Stimulated activated naive CD8-positive, alpha-beta T cell treated with anti-CD3 and anti-CD28 coated beads, Interleukin-15, Interleukin-2, amounts not matched to agents 100 U/mL and 50 U/mL, for 24 hours (primary cell): Measurements from ENCODE around the gene PIAS4.

Experiments used
- ATAC-seq: fragments of 150-1000 bp; cut with Tn5 transposase; one replicate; pipeline ENCODE4 v1.10.0; 2021
- DNase-seq: peaks from one replicate; pipeline ENCODE4 v3.0.0; 2021

PIAS4 gene

GRCh38 chr19:4023600-4024398 lies 16.3 kb downstream of the PIAS4 start:
- ATAC-seq (no peak), DNase-seq (no peak)

- DNase-seq (no peak), ATAC-seq (no peak)
These were observed 17.8 kb downstream of the PIAS4 start for GRCh38 chr19:4025317-4025716.

- ATAC-seq (no peak), DNase-seq (no peak)
These were observed 19.6 kb downstream of the PIAS4 start for GRCh38 chr19:4027146-4027545.

DNA sequence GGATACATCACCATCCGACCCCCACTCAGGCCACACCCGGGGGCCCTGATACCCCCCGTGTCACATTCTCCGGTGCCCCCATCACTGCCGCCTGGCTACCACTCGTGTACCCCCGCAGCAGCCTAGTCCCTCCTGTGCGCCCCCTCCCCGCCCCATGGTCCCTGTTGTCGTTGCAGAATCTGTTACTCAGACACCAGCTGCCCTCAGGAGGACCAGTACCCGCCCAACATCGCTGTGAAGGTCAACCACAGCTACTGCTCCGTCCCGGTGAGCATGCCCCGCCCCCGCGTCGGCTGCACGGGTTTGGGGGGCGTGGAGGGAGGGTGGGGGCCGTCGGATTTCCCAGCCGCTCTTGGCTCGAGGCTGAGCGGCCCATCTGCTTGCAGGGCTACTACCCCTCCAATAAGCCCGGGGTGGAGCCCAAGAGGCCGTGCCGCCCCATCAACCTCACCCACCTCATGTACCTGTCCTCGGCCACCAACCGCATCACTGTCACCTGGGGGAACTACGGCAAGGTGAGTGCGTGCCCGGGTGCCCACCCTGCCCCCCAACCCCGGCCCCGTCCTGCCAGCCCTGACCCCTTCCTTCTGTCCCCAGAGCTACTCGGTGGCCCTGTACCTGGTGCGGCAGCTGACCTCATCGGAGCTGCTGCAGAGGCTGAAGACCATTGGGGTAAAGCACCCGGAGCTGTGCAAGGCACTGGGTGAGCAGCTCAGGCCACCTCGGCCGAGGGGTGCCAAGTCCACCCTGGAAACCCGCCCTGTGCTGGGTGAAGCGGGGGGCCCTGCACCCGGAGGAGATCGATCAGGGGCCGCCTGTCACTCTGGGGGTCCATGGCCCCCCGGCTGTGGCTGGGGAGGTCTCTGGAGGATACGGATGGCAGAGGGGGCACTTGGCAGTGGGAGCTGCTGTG lies 21.1 kb downstream of the PIAS4 start:
- ATAC-seq = no peak

DNA sequence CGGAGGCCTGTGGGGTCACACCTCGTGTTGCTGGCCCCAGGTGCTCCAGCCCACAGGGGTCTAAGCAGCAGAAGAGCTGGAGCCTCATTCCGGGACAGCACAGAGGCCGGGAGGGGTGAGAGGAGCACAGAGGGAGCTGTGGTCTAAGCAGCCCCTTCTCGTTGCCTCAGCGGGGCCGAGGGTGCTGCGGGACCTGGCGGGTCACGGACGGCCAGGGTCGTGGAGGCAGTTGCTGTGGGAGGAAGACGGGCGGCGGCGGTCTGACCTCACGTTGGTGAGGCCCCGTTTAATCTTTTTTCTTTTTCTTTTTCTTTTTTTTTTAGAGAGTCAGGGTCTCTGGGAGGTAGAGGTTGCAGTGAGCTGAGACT lies 21.7 kb downstream of the PIAS4 start:
- DNase-seq = no peak
- ATAC-seq = no peak

More for the DNA sequence above, 21.1 kb downstream of the PIAS4 start:
- no peak for DNase-seq

DNA sequence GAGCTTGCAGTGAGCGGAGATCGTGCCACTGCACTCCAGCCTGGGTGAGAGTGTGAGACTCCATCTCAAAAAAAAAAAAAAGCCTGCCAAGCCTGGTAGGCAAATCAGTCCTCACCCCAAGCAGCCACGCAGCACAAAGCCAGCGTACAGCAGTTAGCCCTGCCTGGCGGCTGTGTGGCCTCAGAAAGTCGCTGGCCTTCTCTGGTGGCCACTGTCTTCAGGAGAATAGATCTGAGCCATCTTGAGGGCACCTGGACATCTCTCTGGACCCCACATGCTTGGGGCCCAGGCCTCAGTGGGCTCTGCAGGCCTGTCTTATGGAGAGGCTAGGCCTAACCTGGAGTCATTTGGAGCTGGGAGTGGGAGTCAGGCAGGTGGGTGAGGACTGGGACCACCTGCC lies 23.0 kb downstream of the PIAS4 start:
- ATAC-seq (no peak), DNase-seq (no peak)

GRCh38 chr19:4030981-4031380 lies 23.4 kb downstream of the PIAS4 start:
- DNase-seq = no peak
- ATAC-seq = no peak

GRCh38 chr19:4031420-4031819 lies 23.9 kb downstream of the PIAS4 start:
- DNase-seq (no peak), ATAC-seq (no peak)

GRCh38 chr19:4032436-4032835 lies 24.9 kb downstream of the PIAS4 start:
- no peak for ATAC-seq

DNA sequence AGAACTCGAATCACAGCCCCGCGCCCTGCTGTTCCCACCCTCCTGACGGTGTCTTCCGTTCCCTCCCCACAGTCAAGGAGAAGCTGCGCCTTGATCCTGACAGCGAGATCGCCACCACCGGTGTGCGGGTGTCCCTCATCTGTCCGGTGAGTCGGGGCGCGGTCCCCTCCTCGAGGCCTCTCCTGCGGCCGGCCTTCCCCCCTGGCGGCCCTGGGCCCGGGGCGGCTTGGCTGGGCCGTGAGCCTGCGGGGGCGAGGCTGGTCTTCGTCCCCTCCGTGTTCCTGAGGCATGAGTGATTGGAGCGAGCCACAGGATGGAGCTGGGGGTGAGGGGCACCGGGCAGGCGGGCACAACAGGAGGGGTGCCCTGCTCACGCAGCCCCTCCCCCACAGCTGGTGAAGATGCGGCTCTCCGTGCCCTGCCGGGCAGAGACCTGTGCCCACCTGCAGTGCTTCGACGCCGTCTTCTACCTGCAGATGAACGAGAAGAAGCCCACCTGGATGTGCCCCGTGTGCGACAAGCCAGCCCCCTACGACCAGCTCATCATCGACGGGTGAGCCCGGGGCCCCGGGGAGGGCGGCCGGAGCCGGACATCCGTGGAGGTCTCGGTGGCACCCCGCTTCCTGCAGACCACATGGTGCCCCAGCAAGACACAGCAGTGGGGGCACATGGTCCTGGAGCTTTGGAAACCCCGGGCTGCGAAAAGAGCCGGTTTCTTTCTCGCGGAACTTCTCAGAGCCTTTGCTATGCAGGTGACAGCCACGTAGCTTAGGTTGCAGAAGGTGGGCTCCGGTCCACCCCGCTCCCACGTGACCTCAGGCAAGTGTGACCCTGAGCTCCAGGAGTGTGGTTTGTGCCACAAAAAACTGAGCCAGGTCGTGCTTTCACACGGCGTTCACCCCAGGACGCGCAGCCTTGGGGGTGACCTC lies 25.8 kb downstream of the PIAS4 start:
- ATAC-seq = no peak

More at GRCh38 chr19:4032436-4032835, 24.9 kb downstream of the PIAS4 start:
- DNase-seq = no peak

DNA sequence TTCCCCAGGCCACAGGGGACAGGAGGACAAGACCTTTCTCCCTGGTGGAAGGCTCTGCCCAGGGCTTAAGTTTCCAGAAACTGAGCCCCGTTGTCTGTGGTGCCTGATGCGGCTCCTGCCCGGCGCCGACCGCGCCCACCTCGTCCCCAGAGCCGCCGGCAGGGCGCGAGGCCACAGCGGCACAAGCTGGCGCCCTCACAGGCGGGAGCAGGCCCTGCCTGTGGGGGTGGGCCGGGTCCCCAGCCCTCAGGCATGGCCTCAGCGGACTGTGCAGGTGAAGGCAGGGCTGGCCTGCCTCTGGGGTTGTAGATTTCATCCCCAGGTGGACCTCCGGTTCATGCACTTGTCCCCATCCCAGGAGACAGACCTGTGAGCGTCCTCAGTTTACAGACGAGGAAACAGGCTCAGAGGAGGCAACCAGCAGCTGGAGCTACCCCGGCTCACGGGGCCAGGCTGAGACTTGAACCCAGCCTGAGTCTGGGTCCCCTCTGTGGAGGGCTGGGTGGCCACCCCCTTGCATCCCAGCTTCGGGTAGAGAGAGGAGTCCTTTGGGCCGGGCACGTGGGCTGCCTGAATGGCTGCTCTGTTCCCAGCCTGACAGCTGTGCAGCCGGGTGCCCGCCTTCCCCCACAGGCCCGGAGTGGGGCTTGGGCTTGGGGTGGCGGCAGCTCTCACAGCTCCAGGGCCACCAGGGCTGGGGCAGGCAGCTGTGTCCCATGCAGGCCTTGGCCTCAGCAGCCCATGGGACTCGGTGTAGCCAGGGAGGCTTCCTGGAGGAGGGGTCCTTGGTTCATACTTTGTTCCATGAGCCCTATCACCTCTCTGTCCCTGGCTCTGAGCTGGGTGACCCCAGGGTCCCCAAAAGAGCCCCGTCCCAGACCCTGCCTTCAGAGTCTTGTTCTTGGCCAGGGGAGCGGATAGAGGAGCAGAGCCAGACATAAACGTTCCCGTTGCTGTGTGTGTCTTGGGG lies 26.8 kb downstream of the PIAS4 start:
- DNase-seq (no peak), ATAC-seq (no peak)

More for the DNA sequence above, 25.8 kb downstream of the PIAS4 start:
- DNase-seq = no peak

GRCh38 chr19:4035018-4035566 lies 27.6 kb downstream of the PIAS4 start:
- DNase-seq (no peak), ATAC-seq (no peak)

DNA sequence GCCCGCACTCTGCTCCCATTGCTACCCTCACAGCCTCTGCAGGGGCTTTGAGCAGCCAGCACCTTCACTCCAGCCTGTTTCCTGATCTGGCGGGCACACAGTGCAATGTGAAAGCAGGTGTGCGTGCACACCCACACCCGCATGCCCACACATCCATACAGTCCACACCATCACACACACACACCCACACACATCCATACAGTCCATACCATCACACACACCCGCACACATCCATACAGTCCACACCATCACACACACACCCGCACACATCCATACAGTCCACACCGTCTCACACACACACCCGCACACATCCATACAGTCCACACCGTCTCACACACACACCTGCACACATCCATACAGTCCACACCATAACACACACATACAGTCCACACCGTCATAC lies 28.0 kb downstream of the PIAS4 start:
- DNase-seq (no peak), ATAC-seq (no peak)

GRCh38 chr19:4036576-4037300 lies 29.2 kb downstream of the PIAS4 start:
- no peak for ATAC-seq
- no peak for DNase-seq

DNA sequence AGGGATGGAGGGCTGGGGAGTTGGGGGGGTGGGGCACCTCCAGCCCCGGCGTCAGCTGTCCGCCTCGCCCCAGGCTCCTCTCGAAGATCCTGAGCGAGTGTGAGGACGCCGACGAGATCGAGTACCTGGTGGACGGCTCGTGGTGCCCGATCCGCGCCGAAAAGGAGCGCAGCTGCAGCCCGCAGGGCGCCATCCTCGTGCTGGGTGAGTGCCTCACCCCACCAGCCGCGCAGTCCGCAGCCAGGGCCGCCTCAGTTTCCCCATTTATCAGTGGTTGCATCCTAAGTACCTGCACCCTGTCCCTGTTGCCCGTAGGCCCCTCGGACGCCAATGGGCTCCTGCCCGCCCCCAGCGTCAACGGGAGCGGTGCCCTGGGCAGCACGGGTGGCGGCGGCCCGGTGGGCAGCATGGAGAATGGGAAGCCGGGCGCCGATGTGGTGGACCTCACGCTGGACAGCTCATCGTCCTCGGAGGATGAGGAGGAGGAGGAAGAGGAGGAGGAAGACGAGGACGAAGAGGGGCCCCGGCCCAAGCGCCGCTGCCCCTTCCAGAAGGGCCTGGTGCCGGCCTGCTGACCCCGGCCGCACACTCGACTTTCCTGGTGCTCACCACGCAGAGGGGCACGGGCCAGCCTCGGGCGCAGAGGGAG lies 29.9 kb downstream of the PIAS4 start:
- ATAC-seq (no peak), DNase-seq (no peak)

DNA sequence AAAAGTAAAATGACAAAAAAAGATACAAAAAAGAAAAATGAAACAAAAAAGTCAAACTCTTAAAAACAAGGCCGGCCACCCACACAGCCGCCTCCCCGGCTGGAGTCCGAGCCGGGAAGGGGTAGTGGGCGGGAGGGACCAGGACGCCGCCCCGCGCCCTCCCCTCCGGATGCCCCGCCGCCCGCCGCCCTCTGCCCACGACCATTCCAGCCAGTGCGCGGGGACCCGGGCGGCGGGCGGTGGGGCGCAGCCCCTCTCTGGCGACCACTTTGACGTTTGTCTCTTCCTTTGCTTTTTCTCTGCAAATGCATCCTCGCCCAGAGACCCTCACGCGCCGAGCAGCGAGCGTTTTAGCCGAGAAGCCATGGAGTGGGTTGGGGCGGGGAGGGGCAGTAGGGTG lies 30.5 kb downstream of the PIAS4 start:
- no peak for ATAC-seq
- no peak for DNase-seq

DNA sequence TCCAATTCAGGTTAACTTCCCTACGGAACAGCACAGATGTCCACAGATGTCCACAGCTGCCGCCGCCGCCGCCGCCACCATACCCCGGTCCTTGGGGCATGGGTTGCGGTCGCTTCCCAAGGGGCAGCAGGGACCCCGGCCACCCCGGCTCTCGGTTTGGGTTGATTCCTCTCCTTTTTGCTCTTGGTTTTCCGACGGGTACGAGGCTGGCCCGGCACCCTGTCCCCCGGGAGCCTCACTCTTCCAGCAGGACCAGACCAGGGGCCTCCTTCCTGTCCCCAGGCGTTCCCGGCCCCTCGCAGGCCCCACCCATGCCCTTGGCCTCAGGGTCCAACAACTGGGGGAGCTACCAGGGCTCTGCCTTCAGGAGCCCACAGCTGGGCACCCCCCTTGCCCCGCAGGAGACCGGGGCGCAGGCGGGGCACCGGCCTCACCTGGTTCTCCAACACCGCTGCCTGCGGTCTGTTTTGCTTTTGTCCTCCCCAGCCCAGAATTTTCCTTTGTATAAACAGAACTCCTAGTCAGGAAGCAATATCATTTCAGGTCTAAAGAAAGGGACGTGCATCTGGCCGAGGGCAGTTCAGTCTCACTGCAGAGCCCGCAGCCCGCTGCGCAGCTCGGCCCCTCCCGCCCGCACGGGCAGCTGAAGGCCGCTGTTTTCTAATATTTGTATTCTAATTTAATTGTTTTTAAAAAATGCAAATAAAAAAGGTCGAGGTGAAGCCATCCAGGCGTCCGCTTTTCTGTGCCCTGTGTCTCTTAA lies 31.3 kb downstream of the PIAS4 start:
- no peak for ATAC-seq
- no peak for DNase-seq

DNA sequence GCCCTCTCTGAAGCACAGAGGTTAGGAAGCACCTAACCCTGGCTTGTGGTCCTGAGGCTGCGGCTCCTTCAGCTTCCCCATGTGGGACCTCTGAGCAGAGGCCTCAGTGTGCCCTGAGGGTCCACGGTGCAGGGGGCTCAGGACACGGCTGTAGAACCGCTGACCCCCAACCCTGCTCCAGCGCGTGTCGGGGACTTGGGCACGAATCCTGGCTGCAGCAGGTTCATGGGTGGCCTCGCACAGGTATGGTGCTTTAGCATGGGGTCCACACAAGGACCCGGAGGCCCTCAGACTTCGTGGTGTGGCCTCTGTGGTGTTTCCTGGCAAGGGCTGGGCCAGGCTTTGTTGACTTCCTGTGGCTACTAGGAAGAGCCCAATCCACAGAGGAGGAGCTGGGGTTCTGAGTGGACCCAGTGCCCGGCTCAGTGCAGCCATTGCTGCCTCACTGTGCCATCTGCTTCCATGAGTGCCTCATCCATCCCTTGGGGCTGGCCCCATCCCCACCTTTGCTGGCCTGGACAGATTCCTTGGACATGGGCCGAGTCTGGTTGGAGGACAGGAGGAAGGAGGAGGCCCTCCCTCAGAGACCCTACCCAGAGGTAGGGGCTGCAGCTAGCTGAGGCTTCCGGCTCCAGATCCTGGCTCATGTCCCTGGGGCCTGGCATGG lies 34.7 kb downstream of the PIAS4 start:
- no peak for DNase-seq
- peak; percentile 12 for ATAC-seq
